Measurements from ENCODE around the gene ACSF3. TPM values are rescaled to one million over a fixed set of nuclear protein-coding genes. Genes with fewer than 3 reads are reported as not detected.

Gene ACSF3
- total RNA-seq, 2 donors from 2014 or later: 48.0 to 53.6 TPM

GRCh38 chr16:89172171-89172527 lies 78.5 kb downstream of the ACSF3 start:
- Mint-ChIP-seq H3K36me3 (ENCODE audit: low read depth) (no peaks in the 10 kb centered on the region), H3K4me1 (peaks cover 9% of the 10 kb centered on the region), H3K27me3 (no peaks in the 10 kb centered on the region), H3K4me3 (no peak overlapping the region), H3K27ac (no peak overlapping the region)
- DNase-seq (no peak), ATAC-seq (no peak)
- H3K9me3 ChIP-seq (ENCODE audit: control insufficient read depth, low read length, poor library complexity, severe bottlenecking): no peaks in the 10 kb centered on the region

GRCh38 chr16:89172528-89173173 lies 79.0 kb downstream of the ACSF3 start:
- Mint-ChIP-seq H3K36me3 (ENCODE audit: low read depth) (no peaks in the 10 kb centered on the region), H3K4me1 (peaks cover 9% of the 10 kb centered on the region), H3K27ac (no peak overlapping the region), H3K27me3 (no peaks in the 10 kb centered on the region), H3K4me3 (peak overlapping the region; percentile 57)
- DNase-seq (no peak), ATAC-seq (no peak)
- H3K9me3 ChIP-seq (ENCODE audit: control insufficient read depth, low read length, poor library complexity, severe bottlenecking): no peaks in the 10 kb centered on the region

DNA sequence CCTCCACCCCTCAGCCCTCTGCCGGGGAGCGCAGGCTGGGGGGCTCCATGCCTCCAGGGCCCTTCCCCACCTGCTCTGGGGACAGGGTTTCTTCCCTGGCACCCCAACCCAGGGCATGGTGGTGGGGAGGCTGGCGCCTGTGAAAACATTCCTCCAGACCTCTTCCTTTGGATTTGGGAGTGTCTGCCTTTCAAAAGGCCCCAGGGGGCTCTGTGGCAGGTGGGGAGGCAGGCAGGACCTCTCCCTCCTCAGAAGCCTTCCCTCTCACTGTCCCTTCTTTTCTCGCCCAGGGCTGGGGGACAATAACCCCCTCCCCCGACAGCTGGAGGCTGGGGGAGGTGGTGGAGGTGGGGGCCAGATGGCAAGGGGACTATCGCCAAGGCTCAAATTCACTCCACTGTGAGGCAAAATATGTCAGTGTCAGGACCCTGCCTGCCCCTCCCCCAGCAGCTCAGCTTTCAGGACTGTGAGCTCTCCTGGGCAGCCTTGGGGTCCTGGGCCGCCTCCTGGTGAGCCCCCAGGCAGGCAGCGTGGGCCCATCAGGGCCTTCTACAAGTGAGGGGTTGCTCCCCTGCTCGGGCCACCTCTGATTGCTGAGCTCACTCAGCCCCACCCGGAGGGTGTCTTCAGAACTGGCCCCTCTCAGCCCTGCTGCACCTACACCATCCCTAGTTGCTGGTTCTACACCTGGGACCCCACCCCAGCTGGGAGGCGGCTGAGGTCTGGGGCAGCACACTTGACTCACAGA lies 79.7 kb downstream of the ACSF3 start:
- no peaks in the 10 kb centered on the region for H3K9me3 ChIP-seq (ENCODE audit: control insufficient read depth, low read length, poor library complexity, severe bottlenecking)
- H3K4me3 Mint-ChIP-seq: no peak overlapping the region
- H3K27ac Mint-ChIP-seq: peak overlapping the region; percentile 59
- DNase-seq: no peak
- no peak for ATAC-seq
- peaks cover 9% of the 10 kb centered on the region for H3K4me1 Mint-ChIP-seq
- H3K27me3 Mint-ChIP-seq: no peaks in the 10 kb centered on the region
- no peaks in the 10 kb centered on the region for H3K36me3 Mint-ChIP-seq (ENCODE audit: low read depth)

GRCh38 chr16:89174055-89174827 lies 80.6 kb downstream of the ACSF3 start:
- H3K27ac Mint-ChIP-seq: peak overlapping the region; percentile 59
- DNase-seq (no peak), ATAC-seq (no peak)
- no peaks in the 10 kb centered on the region for H3K27me3 Mint-ChIP-seq
- H3K4me3 Mint-ChIP-seq: no peak overlapping the region
- H3K9me3 ChIP-seq (ENCODE audit: control insufficient read depth, low read length, poor library complexity, severe bottlenecking): no peaks in the 10 kb centered on the region
- H3K4me1 Mint-ChIP-seq: peaks cover 9% of the 10 kb centered on the region
- no peaks in the 10 kb centered on the region for H3K36me3 Mint-ChIP-seq (ENCODE audit: low read depth)

- DNase-seq (no peak), ATAC-seq (no peak)
- no peak overlapping the region for H3K27ac Mint-ChIP-seq
- H3K36me3 Mint-ChIP-seq (ENCODE audit: low read depth): no peaks in the 10 kb centered on the region
- H3K4me3 Mint-ChIP-seq: no peak overlapping the region
- H3K27me3 Mint-ChIP-seq: no peaks in the 10 kb centered on the region
- peaks cover 9% of the 10 kb centered on the region for H3K4me1 Mint-ChIP-seq
- no peaks in the 10 kb centered on the region for H3K9me3 ChIP-seq (ENCODE audit: control insufficient read depth, low read length, poor library complexity, severe bottlenecking)
Measured at GRCh38 chr16:89174877-89175276, 81.2 kb downstream of the ACSF3 start.

DNA sequence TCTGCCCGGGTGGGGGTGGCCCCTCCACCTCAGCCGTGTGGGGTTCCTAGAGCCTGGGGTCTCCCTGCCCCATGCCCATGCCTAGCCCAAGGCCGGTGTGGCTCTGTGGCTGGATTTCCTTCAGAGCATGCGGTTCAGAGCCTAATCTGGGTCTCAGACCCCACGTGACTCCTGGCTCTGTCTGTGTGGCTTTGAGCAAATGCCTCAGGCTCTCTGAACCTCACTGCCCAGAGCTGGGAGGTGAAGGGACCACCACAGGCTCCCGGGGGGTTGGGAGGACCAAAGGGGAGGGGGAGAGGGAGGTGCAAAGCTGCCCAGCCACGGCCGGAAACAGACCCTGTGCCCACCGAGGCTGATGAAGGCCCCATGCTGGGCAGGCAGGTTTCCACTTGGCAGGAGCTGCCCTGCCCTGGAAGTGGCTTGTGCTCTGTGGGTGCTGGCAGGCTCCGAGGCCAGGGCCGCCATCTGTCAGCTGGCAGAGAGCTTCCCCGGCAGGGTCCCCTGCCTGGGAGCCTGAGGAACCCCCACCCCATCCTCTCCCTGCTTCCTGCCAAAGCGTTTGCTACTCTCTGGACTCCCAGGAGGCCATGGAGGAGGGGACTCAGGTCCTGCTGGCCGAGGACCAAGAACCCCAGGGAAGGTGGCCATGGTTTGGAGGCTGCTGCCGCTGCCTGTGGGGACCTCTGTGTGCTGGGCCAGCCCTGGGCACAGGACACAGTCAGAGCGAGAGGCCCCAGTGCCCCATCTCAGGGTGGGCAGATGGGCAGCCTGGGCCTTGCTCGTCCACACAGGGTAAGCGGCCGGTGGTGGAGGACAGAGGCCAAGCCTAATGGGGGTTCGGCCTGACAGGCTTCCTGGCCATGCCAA lies 81.9 kb downstream of the ACSF3 start:
- peaks cover 9% of the 10 kb centered on the region for H3K4me1 Mint-ChIP-seq
- ATAC-seq: no peak
- no peaks in the 10 kb centered on the region for H3K9me3 ChIP-seq (ENCODE audit: control insufficient read depth, low read length, poor library complexity, severe bottlenecking)

DNA sequence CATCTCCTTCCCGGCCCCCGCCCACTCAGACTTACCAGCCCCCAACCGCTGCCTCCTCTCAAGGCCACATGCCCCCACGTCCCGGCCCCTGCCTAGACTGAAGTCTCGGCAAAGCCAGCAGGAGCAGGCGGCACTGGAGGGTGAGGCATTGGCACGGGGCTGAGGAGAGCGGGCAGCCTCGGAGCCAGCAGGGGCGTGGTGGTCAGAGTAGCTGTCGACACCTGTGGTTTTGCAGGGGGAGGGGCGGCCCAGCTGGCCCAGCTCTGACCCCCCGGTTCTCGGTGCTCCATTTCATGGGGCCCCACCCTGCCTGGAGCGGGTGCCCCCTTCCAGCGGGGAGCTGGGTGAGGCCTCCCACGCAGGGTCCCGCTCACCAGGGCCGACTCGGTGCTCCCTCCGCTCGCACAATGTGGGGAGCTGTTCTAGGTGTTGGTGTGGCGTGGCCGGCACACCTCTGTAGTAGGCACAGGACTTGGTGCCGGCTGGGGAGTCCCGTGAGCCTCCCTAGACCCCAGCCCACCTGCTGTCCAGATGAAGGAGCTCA lies 82.6 kb downstream of the ACSF3 start:
- H3K4me1 Mint-ChIP-seq: peaks cover 4% of the 10 kb centered on the region
- no peak overlapping the region for H3K4me3 Mint-ChIP-seq
- H3K27me3 Mint-ChIP-seq: no peaks in the 10 kb centered on the region
- no peak overlapping the region for H3K27ac Mint-ChIP-seq
- no peak for ATAC-seq
- H3K36me3 Mint-ChIP-seq (ENCODE audit: low read depth): no peaks in the 10 kb centered on the region
- no peaks in the 10 kb centered on the region for H3K9me3 ChIP-seq (ENCODE audit: control insufficient read depth, low read length, poor library complexity, severe bottlenecking)
- no peak for DNase-seq

More for the DNA sequence above, 81.9 kb downstream of the ACSF3 start:
- Mint-ChIP-seq H3K27ac (no peak overlapping the region), H3K36me3 (ENCODE audit: low read depth) (no peaks in the 10 kb centered on the region), H3K4me3 (no peak overlapping the region), H3K27me3 (no peaks in the 10 kb centered on the region)
- no peak for DNase-seq

- peaks cover 5% of the 10 kb centered on the region for H3K4me1 Mint-ChIP-seq
- DNase-seq (no peak), ATAC-seq (no peak)
- no peak overlapping the region for H3K4me3 Mint-ChIP-seq
- H3K27ac Mint-ChIP-seq: no peak overlapping the region
- H3K36me3 Mint-ChIP-seq (ENCODE audit: low read depth): no peaks in the 10 kb centered on the region
- H3K9me3 ChIP-seq (ENCODE audit: control insufficient read depth, low read length, poor library complexity, severe bottlenecking): no peaks in the 10 kb centered on the region
- no peaks in the 10 kb centered on the region for H3K27me3 Mint-ChIP-seq
Measured at GRCh38 chr16:89176717-89177116, 83.1 kb downstream of the ACSF3 start.

DNA sequence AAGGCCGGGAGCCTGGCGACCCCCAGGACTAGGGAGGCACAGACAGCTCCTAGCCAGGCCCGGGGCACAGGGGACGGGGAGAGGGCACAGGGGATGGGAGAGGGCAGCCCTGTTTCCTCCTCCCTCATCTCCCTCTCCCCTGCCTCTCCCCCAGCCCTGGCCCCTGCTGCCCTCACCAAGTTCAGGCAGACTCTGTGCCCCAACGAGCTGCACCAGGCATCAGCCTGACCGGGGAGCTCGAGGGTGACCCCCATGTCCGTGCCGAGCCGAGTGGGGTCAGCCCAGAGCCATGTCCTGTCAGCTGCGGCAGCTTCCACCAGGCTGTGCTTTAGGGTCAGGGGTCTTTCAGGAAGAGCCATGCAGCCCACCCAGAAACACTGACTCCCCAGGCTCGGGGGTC lies 83.8 kb downstream of the ACSF3 start:
- Mint-ChIP-seq H3K27ac (no peak overlapping the region), H3K4me1 (peaks cover 5% of the 10 kb centered on the region), H3K4me3 (no peak overlapping the region), H3K27me3 (no peaks in the 10 kb centered on the region), H3K36me3 (ENCODE audit: low read depth) (no peaks in the 10 kb centered on the region)
- DNase-seq (no peak), ATAC-seq (no peak)
- H3K9me3 ChIP-seq (ENCODE audit: control insufficient read depth, low read length, poor library complexity, severe bottlenecking): no peaks in the 10 kb centered on the region

GRCh38 chr16:89178453-89179147 lies 84.9 kb downstream of the ACSF3 start:
- no peaks in the 10 kb centered on the region for H3K27me3 Mint-ChIP-seq
- DNase-seq (no peak), ATAC-seq (no peak)
- H3K4me3 Mint-ChIP-seq: no peak overlapping the region
- H3K36me3 Mint-ChIP-seq (ENCODE audit: low read depth): no peaks in the 10 kb centered on the region
- no peak overlapping the region for H3K27ac Mint-ChIP-seq
- no peaks in the 10 kb centered on the region for H3K9me3 ChIP-seq (ENCODE audit: control insufficient read depth, low read length, poor library complexity, severe bottlenecking)
- peaks cover 4% of the 10 kb centered on the region for H3K4me1 Mint-ChIP-seq

DNA sequence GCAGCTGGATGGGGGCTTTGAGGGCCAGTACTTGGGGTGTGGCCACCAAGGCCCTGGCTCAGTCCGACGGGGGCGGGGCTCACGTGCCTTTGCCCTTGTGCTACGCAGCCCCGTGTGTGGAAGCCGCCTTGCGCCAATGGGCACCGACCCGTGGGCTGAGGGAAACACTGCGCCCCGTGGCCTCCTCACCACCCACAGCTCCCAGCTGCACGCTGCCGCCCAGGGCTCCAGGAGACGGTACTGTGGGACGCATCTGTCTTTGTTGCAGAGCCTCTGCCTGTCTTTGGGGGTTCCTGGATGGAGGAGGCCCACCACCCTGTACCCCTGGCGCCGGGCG lies 85.5 kb downstream of the ACSF3 start:
- Mint-ChIP-seq H3K27me3 (no peaks in the 10 kb centered on the region), H3K4me3 (no peak overlapping the region), H3K27ac (no peak overlapping the region), H3K36me3 (ENCODE audit: low read depth) (no peaks in the 10 kb centered on the region), H3K4me1 (peaks cover 4% of the 10 kb centered on the region)
- ATAC-seq (no peak), DNase-seq (no peak)
- no peaks in the 10 kb centered on the region for H3K9me3 ChIP-seq (ENCODE audit: control insufficient read depth, low read length, poor library complexity, severe bottlenecking)

DNA sequence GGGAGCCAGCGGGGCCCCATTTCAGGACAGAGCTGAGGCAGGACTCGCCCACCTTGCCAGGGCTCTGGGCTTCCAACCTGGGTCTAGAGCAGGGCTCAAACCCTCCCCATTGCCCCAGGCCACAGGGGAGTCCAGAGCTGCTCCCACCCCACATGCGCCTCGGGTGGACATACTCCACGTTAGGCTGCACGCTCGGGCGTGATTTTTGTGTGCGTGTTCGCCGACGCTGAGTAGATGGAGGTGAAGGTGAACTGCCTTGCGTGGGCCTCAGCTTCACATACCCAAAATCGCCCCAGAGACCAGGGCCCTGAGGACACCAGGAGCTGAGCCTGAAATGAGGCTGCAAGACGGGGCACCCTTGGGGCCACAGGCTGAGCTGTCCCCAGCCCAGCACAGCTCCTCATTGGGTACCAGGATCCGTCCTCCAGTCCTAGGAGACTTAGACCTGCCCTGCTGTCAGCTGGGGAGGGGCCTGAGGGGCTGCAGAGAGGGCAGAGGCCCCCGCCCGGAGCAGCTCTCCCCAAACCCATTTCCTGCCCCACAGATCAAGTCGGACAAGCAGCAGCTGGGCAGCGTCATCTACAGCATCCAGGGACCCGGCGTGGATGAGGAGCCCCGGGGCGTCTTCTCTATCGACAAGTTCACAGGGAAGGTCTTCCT lies 86.1 kb downstream of the ACSF3 start:
- Mint-ChIP-seq H3K27me3 (no peaks in the 10 kb centered on the region), H3K27ac (no peak overlapping the region), H3K36me3 (ENCODE audit: low read depth) (no peaks in the 10 kb centered on the region), H3K4me1 (peaks cover 4% of the 10 kb centered on the region), H3K4me3 (no peak overlapping the region)
- no peaks in the 10 kb centered on the region for H3K9me3 ChIP-seq (ENCODE audit: control insufficient read depth, low read length, poor library complexity, severe bottlenecking)
- no peak for DNase-seq
- no peak for ATAC-seq

All from T-helper 17 cell (primary cell).